ENCODE data around the gene SIPA1L3. TPM values are rescaled to one million over a fixed set of nuclear protein-coding genes. Genes with fewer than 3 reads are reported as not detected.

SIPA1L3 gene
- total RNA-seq, 2 donors from 2014 or later, result 42.8 to 48.2 TPM

DNA sequence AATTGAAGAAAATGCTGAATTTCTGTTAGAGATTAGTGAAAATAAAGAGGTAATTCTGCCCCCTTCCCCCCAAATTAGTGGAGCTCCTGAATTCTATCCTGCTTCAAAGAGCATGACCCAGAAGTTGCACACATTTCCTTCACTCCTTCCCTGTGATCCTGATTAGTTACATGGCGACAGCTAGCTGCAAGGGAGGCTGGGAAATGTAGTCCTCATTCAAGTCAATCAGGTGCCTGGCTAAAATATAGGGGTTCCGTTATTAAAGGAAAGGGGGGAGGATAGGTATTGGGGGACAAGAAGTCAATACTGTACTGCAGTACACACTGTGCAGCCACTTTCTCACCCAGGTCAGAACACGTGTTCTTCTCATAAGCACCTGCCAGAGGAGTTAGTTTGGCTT, 65.8 kb downstream of the SIPA1L3 start:
- Mint-ChIP-seq H3K27me3 (ENCODE audit: insufficient read depth) (no peaks in the 10 kb centered on the region), H3K9me3 (peaks cover 19% of the 10 kb centered on the region), H3K4me1 (no peaks in the 10 kb centered on the region), H3K4me3 (no peak overlapping the region), H3K27ac (no peak overlapping the region), H3K36me3 (ENCODE audit: low read depth) (peaks cover 32% of the 10 kb centered on the region)
- Histone ChIP-seq H3K9me3 (ENCODE audit: control insufficient read depth, low read length) (peaks cover 8% of the 10 kb centered on the region), H3K27ac (ENCODE audit: low read depth, low read length) (no peak overlapping the region), H3K4me3 (ENCODE audit: low read length) (no peak overlapping the region), H3K27me3 (ENCODE audit: control insufficient read depth, insufficient read depth, low read length, poor library complexity, severe bottlenecking) (no peaks in the 10 kb centered on the region), H3K4me1 (ENCODE audit: control insufficient read depth, insufficient read depth, low read length) (no peaks in the 10 kb centered on the region), H3K9ac (ENCODE audit: extremely low read depth, low read length, poor library complexity, severe bottlenecking) (no peak overlapping the region), H3K36me3 (ENCODE audit: control insufficient read depth, insufficient read depth, low read length) (no peaks in the 10 kb centered on the region)
- no peak for DNase-seq
- TF ChIP-seq, protein P1, sequence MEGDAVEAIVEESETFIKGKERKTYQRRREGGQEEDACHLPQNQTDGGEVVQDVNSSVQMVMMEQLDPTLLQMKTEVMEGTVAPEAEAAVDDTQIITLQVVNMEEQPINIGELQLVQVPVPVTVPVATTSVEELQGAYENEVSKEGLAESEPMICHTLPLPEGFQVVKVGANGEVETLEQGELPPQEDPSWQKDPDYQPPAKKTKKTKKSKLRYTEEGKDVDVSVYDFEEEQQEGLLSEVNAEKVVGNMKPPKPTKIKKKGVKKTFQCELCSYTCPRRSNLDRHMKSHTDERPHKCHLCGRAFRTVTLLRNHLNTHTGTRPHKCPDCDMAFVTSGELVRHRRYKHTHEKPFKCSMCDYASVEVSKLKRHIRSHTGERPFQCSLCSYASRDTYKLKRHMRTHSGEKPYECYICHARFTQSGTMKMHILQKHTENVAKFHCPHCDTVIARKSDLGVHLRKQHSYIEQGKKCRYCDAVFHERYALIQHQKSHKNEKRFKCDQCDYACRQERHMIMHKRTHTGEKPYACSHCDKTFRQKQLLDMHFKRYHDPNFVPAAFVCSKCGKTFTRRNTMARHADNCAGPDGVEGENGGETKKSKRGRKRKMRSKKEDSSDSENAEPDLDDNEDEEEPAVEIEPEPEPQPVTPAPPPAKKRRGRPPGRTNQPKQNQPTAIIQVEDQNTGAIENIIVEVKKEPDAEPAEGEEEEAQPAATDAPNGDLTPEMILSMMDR (conservative IDR thresholded peaks at IDR 0.05), result no peak
- 97 to 100% methylated on average over 2 to 3 of the region's 3 CpGs for WGBS, 2 experiments (ENCODE audit: insufficient coverage in 1 of 2, insufficient read length in 1 of 2)

DNA sequence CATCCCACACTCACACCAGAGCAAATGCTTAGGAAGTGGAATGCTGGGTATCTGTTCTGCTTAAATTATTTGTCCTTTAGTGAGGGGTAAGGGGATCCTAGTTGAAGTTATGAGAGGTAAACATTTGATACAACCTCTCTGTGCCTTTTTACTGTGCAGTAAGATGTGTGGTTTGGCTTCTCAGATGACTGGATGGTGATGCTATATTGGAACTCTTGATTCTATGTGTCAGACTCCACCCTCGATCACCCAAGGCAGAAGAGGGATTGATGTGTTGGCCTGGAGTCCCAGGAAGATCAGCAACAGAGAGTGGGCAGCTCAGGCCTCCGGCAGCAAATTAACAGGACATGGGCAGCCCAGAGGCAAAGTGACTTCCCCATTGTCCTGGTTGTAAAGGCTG, 66.7 kb downstream of the SIPA1L3 start:
- no peak overlapping the region for H3K27ac Mint-ChIP-seq
- WGBS, 2 experiments (ENCODE audit: insufficient coverage in 1 of 2, insufficient read length in 1 of 2), result 94 to 100% methylated on average over 1 to 2 of the region's 2 CpGs

DNA sequence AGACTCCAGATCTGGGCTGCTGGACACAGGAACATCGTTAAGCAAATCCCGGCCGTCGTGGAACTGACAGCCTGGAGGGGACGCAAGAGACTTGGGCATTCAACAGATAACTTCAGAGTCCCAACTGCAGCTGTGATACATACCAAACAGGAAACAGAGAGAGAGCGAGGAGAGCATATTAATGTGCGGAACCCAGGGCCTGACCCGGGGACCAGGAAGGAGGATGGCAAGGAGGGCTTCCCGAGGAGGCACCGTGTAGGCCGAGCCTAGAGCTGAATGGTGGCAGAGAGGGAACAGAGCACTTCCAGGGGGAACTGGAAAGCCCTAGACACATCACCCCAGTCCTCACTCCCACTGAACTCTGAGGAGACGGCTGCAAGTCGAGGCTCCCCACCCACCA, 68.1 kb downstream of the SIPA1L3 start:
- H3K4me3 Mint-ChIP-seq, result no peak overlapping the region
- peaks cover 8% of the 10 kb centered on the region for H3K9me3 ChIP-seq (ENCODE audit: control insufficient read depth, low read length)
- no peaks in the 10 kb centered on the region for H3K27me3 Mint-ChIP-seq (ENCODE audit: insufficient read depth)
- H3K36me3 ChIP-seq (ENCODE audit: control insufficient read depth, insufficient read depth, low read length), result no peaks in the 10 kb centered on the region
- no peak for DNase-seq
- H3K27ac Mint-ChIP-seq, result no peak overlapping the region
- no peak overlapping the region for H3K4me3 ChIP-seq (ENCODE audit: low read length)
- H3K27ac ChIP-seq (ENCODE audit: low read depth, low read length), result no peak overlapping the region
- no peak overlapping the region for H3K9ac ChIP-seq (ENCODE audit: extremely low read depth, low read length, poor library complexity, severe bottlenecking)
- TF ChIP-seq, protein P1 (conservative IDR thresholded peaks at IDR 0.05), result no peak
- no peaks in the 10 kb centered on the region for H3K4me1 Mint-ChIP-seq
- H3K4me1 ChIP-seq (ENCODE audit: control insufficient read depth, insufficient read depth, low read length), result no peaks in the 10 kb centered on the region
- H3K27me3 ChIP-seq (ENCODE audit: control insufficient read depth, insufficient read depth, low read length, poor library complexity, severe bottlenecking), result no peaks in the 10 kb centered on the region
- 92 to 96% methylated on average over 8 to 13 of the region's 13 CpGs for WGBS, 2 experiments (ENCODE audit: insufficient coverage in 1 of 2, insufficient read length in 1 of 2)
- peaks cover 32% of the 10 kb centered on the region for H3K36me3 Mint-ChIP-seq (ENCODE audit: low read depth)
- peaks cover 19% of the 10 kb centered on the region for H3K9me3 Mint-ChIP-seq

More for the DNA sequence above, 66.7 kb downstream of the SIPA1L3 start:
- H3K4me1 ChIP-seq (ENCODE audit: control insufficient read depth, insufficient read depth, low read length), result no peaks in the 10 kb centered on the region
- H3K9me3 Mint-ChIP-seq, result peaks cover 19% of the 10 kb centered on the region
- H3K27me3 ChIP-seq (ENCODE audit: control insufficient read depth, insufficient read depth, low read length, poor library complexity, severe bottlenecking), result no peaks in the 10 kb centered on the region
- DNase-seq, result no peak
- H3K36me3 ChIP-seq (ENCODE audit: control insufficient read depth, insufficient read depth, low read length), result no peaks in the 10 kb centered on the region
- no peaks in the 10 kb centered on the region for H3K27me3 Mint-ChIP-seq (ENCODE audit: insufficient read depth)
- peaks cover 32% of the 10 kb centered on the region for H3K36me3 Mint-ChIP-seq (ENCODE audit: low read depth)
- H3K4me1 Mint-ChIP-seq, result no peaks in the 10 kb centered on the region
- H3K4me3 Mint-ChIP-seq, result no peak overlapping the region
- H3K4me3 ChIP-seq (ENCODE audit: low read length), result no peak overlapping the region
- no peak overlapping the region for H3K9ac ChIP-seq (ENCODE audit: extremely low read depth, low read length, poor library complexity, severe bottlenecking)
- H3K9me3 ChIP-seq (ENCODE audit: control insufficient read depth, low read length), result peaks cover 8% of the 10 kb centered on the region
- TF ChIP-seq, protein P1 (conservative IDR thresholded peaks at IDR 0.05), result no peak
- H3K27ac ChIP-seq (ENCODE audit: low read depth, low read length), result no peak overlapping the region
